Right cardiac atrium (tissue), 5 donors: ENCODE results near the gene SLFN13. TPM values are rescaled to one million over a fixed set of nuclear protein-coding genes. Genes with fewer than 3 reads are reported as not detected.

Source experiments
- ATAC-seq, 2 donors: fragments of 200-7000 bp; cut with Tn5 transposase; one replicate each; pipeline versions ENCODE4 v1.8.0 to v1.9.1; 2020; ENCODE audit warnings: moderate library complexity in 2 of 2, mild to moderate bottlenecking in 1 of 2
- DNase-seq, 3 donors: peaks; one replicate each; pipeline ENCODE4 v3.0.0-alpha.2; 2020
- H3K27ac ChIP-seq: one replicate; pipeline ENCODE4 v1.5.1; 2013; ENCODE audit warnings: mild to moderate bottlenecking, low read length, control low read depth, moderate library complexity
- H3K27me3 ChIP-seq: one replicate; pipeline ENCODE4 v1.6.1; 2013; ENCODE audit not compliant: control insufficient read depth, insufficient read depth
- H3K4me1 ChIP-seq: one replicate; pipeline ENCODE4 v1.6.1; 2013; ENCODE audit warnings: low read length; ENCODE audit not compliant: control insufficient read depth, insufficient read depth
- H3K4me3 ChIP-seq: one replicate; pipeline ENCODE4 v1.5.1; 2013; ENCODE audit warnings: low read length, control low read depth
- H3K9me3 ChIP-seq: one replicate; pipeline ENCODE4 v1.6.1; 2013; ENCODE audit warnings: low read length; ENCODE audit not compliant: control insufficient read depth
- WGBS: extraction: QIAGEN DNeasy Blood & Tissue Kit; methylation state at CpG from one replicate; pipeline ENCODE4 v1.1.7; 2013; 5-methylcytosine and 5-hydroxymethylcytosine counted together
- intact Hi-C, 4 donors: fragments of 100-400 bp; cut with DNase I; formaldehyde crosslinking; loops; one replicate each; pipeline versions ENCODE4 v1.11.0 to v1.14.0; 2022 to 2023
- long read RNA-seq, 4 donors: library from polyadenylated mRNA; unstranded; transcript quantifications; one replicate each; pipeline ENCODE4 v2.0.0, GENCODE V29; 2020 to 2021
- polyA plus RNA-seq: library from polyadenylated mRNA; stranded (reverse); fragments of 200-250 nt; gene quantifications from one replicate; pipeline ENCODE4 v1.2.3, GENCODE V29; 2013
- total RNA-seq, 4 donors: library from RNA; stranded (reverse); fragmentation: NEBNext Ultra II Directional; extraction: Animal tissue kit (Norgen Biotek cat#: 25700); gene quantifications; one replicate each; pipeline ENCODE4 v1.2.1, GENCODE V29; 2021
- donor health status: healthy with polysubstance abuse.
- donor health status: DM: no; HTN: yes; CAD: no.
- donor health status: DM: no; HTN: no; CAD: no.
- donor health status: DM: no; HTN: yes; CAD: no; lungs with severe emphysema.
- donor health status: DM: yes; HTN: yes; CAD: no.

Gene SLFN13
- 1 to 10 TPM; 4.7 to 7.9 (median 6.8) TPM for total RNA-seq
- 0.95 TPM for polyA plus RNA-seq
- long read RNA-seq, donor 1 = 0 reads
- long read RNA-seq, donor 2 = 0 reads
- long read RNA-seq, donor 3 = 0 reads
- long read RNA-seq, donor 4 = 0 reads

- peak; percentile 92 to 94 for ATAC-seq
- Histone ChIP-seq H3K4me3 (peak within 1 kb of the TSS; percentile 51), H3K27ac (peak within 1 kb of the TSS; percentile 59), H3K27me3 (no peaks in the 10 kb centered on the region), H3K4me1 (peaks cover 5% of the 10 kb centered on the region), H3K9me3 (no peaks in the 10 kb centered on the region)
- WGBS = 3% methylated on average over 44 of the region's 44 CpGs
- peak; percentile 86 to 93 (median 92) for DNase-seq
- intact Hi-C loops = no loop called here
Observed at GRCh38 chr17:35448214-35448898, at the start of gene SLFN13. Gene SLFN13 (minus strand): TSS chr17:35448766. CDS start chr17:35445680, 3,086 bp downstream.

DNA sequence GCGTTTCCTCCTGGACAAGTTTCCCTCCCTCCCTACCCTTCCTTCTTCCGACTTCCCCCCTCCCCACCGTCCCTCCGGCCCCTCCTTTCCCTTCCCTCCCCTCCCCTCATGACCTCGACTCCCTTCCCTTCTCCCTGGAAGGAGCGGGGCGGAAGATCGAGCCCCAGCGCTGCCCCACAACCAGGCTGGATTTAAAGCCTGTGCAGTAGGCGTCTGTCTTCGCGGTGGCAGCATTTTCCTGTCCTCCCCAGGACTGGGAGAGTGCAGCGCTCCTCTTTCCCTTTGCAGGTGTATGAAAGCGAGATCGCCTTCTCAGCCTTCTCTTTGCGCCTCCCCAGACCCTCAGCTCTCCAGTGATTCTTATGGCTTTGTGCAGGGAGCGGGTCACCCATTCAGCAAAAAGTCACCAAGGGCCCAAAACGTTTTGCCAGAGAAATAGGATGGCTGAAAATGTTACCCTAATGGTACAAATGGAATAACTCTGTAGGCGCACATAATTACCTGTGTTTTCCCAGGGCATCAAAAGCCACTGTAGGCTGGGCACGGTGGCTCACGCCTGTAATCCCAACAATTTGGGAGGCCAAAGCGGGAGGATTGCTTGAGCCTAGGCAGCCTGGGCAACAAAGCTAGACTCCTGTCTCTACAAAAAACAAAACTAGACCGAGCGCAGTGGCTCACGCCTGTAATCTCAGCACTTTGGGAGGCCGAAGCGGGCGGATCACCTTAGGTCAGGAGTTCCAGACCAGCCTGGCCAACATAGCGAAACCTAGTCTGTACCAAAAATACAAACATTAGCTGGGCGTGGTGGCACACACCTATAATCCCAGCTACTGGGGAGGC lies 48.1 kb upstream of the SLFN13 start:
- intact Hi-C loops = no loop called here
- WGBS = 21% methylated on average over 30 of the region's 30 CpGs
- Histone ChIP-seq H3K27me3 (no peaks in the 10 kb centered on the region), H3K4me3 (peak overlapping the region; percentile 33), H3K27ac (no peak overlapping the region), H3K4me1 (no peaks in the 10 kb centered on the region), H3K9me3 (no peaks in the 10 kb centered on the region)
- ATAC-seq (no peak), DNase-seq (peak in 1 of 3 donors; percentile 34)

DNA sequence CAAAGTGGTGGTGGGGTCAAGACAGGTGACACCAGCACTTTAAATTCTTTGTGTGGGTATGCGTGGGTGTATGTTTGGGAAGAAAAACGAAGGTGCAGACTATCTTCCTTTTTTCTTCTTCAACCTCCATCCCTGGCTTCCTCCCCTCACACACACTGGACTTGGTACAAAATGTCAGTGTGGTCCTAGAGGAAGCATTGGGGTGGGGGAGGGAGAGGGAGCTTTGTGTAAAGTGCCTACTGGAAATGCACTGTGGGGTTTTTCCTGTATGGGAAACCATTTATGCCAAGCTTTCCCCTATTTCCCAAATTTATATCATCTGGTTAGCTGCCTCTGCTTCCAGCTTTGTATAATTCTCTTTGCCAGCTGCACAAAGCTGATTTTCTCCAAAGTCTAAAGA lies 44.5 kb upstream of the SLFN13 start:
- peaks cover 2% of the 10 kb centered on the region for H3K4me1 ChIP-seq
- H3K27me3 ChIP-seq = no peaks in the 10 kb centered on the region

DNA sequence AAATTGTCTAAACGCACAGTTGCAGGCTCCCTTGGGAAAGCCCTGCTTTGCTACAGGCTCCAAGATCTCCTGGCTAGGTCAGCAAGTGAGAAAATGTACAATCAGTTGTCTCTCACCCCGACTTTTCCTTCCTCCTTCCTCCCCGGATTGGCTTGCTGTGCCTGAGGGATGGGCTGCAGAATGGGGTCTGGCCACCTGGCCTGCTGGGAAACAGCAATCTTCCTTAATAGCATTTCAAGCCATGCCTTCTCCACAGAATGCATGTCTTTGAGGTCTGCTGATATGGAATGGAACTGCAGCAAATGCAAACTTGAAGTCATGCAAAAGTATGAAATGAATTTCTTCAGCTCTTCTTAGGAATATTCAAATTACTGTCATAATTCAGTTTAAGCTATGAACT lies 42.9 kb upstream of the SLFN13 start:
- DNase-seq = no peak
- H3K27ac ChIP-seq = no peak overlapping the region
- H3K4me3 ChIP-seq = no peak overlapping the region
- H3K27me3 ChIP-seq = no peaks in the 10 kb centered on the region
- intact Hi-C loops = no loop called here
- ATAC-seq = no peak
- WGBS = 22% methylated on average over 3 of the region's 3 CpGs
- peaks cover 5% of the 10 kb centered on the region for H3K4me1 ChIP-seq
- H3K9me3 ChIP-seq = no peaks in the 10 kb centered on the region

More for the DNA sequence above, 44.5 kb upstream of the SLFN13 start:
- no peak for DNase-seq
- Histone ChIP-seq H3K27ac (no peak overlapping the region), H3K9me3 (no peaks in the 10 kb centered on the region), H3K4me3 (no peak overlapping the region)
- intact Hi-C loops = no loop called here
- ATAC-seq = no peak
- 18% methylated on average over 2 of the region's 2 CpGs for WGBS

DNA sequence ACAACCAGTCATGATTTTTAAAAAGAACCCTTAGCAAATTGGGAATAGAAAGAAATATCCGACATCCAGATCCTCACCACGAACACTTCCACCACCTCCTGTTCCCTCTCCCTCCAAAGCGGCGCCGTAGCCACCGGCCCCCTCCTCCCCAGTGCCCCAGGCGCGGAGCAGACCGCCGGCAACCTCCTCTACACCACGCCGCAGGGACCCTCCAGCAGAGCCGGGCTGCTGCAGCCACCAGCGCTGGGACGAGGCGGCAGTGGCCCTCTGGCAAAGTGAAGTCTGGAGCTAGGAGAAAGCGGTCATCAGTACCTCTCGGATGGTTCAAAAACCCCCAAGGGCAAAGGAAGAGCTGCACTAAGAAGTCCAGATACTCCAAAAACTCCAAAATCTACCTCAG lies 41.4 kb upstream of the SLFN13 start:
- no peak overlapping the region for H3K4me3 ChIP-seq
- H3K27me3 ChIP-seq = no peaks in the 10 kb centered on the region
- 29% methylated on average over 18 of the region's 18 CpGs for WGBS
- DNase-seq (peak in 1 of 3 donors; percentile 28), ATAC-seq (no peak)
- intact Hi-C loops = no loop called here
- H3K27ac ChIP-seq = no peak overlapping the region
- no peaks in the 10 kb centered on the region for H3K9me3 ChIP-seq
- peaks cover 5% of the 10 kb centered on the region for H3K4me1 ChIP-seq

DNA sequence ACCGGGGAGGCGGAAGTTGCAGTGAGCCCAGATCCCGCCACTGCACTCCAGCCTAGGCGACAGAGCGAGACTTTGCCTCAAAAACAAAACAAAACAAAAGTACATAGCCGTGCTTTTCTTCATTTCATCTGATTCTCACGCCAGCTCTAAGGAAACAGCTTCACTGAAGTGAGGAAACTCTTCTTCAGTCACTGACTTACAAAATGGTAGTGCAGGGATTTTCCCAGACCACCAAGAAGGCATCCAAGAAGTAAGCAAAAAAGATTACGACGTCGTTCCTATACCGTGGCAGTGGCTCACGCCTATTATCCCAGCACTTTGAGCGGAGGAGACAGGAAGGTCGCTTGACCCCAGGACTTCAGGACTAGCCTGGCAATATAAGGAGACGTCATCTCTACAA lies 40.4 kb upstream of the SLFN13 start:
- intact Hi-C loops = no loop called here
- Histone ChIP-seq H3K27me3 (no peaks in the 10 kb centered on the region), H3K4me1 (peaks cover 5% of the 10 kb centered on the region), H3K4me3 (no peak overlapping the region), H3K27ac (no peak overlapping the region), H3K9me3 (no peaks in the 10 kb centered on the region)
- ATAC-seq = no peak
- 30% methylated on average over 15 of the region's 15 CpGs for WGBS
- no peak for DNase-seq

GRCh38 chr17:35486920-35487732 lies 38.6 kb upstream of the SLFN13 start:
- H3K27ac ChIP-seq = peak overlapping the region; percentile 5
- no peaks in the 10 kb centered on the region for H3K9me3 ChIP-seq
- intact Hi-C loops = no loop called here
- no peaks in the 10 kb centered on the region for H3K27me3 ChIP-seq
- peaks cover 5% of the 10 kb centered on the region for H3K4me1 ChIP-seq
- DNase-seq = peak; percentile 66 to 83 (median 77)
- 8% methylated on average over 42 of the region's 42 CpGs for WGBS
- H3K4me3 ChIP-seq = peak overlapping the region; percentile 82
- ATAC-seq = peak; percentile 63 to 84

DNA sequence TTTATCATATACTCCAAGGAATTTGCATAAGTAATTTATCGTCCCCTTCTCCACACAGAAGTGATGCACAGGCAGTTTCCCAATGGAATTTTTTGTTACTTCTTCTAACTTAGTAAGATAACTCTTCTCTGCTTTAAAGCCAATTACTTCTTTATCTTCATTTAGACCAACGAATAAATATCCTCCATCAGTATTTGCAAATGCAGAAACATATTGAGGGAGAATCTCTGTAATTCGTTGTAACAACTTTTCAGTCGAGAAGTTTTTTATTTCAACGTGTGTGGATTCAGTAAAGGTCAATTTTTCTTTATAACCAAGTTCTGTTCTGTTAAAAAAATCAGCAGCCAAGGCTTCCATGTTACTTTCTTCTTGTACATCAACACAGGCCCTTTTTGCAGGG lies 30.7 kb upstream of the SLFN13 start:
- no peak overlapping the region for H3K4me3 ChIP-seq
- H3K27me3 ChIP-seq = no peaks in the 10 kb centered on the region
- WGBS = 69% methylated on average over 5 of the region's 5 CpGs
- intact Hi-C loops = no loop called here
- DNase-seq (no peak), ATAC-seq (no peak)
- H3K27ac ChIP-seq = no peak overlapping the region
- H3K4me1 ChIP-seq = no peaks in the 10 kb centered on the region
- no peaks in the 10 kb centered on the region for H3K9me3 ChIP-seq

GRCh38 chr17:35477248-35477647 lies 28.7 kb upstream of the SLFN13 start:
- no peak for ATAC-seq
- Histone ChIP-seq H3K4me1 (no peaks in the 10 kb centered on the region), H3K9me3 (no peaks in the 10 kb centered on the region), H3K27ac (no peak overlapping the region), H3K4me3 (no peak overlapping the region), H3K27me3 (no peaks in the 10 kb centered on the region)
- DNase-seq = no peak
- WGBS = 70% methylated on average over 5 of the region's 5 CpGs
- intact Hi-C loops = no loop called here

DNA sequence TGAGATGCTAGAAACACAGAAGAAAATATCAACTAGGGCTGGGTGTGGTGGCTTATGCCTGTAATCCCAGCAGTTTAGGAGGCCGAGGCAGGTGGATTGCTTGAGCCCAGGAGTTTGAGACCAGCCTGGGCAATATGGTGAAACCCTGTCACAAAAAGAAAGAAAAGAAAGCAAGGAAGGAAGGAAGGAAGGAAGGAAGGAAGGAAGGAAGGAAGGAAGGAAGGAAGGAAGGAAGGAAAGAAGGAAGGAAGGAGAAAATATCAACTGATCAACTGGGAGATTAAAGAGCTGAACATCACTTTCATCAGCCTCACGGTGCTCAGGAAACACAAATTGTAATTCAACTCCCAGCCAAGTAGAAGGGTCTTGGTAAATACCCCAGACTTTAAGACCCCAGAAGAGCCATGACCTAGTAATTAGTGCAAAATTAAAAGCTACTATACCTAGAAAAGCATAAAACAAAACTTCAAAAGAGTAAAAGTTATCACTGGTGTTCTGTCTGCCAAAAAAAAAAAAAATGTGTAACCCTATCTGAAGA lies 27.8 kb upstream of the SLFN13 start:
- Histone ChIP-seq H3K4me1 (no peaks in the 10 kb centered on the region), H3K4me3 (no peak overlapping the region), H3K9me3 (no peaks in the 10 kb centered on the region), H3K27me3 (no peaks in the 10 kb centered on the region), H3K27ac (no peak overlapping the region)
- intact Hi-C loops = no loop called here
- DNase-seq = no peak
- ATAC-seq = no peak
- WGBS = 62% methylated on average over 2 of the region's 2 CpGs
